GM10847 (cell line): ENCODE results near the gene CASR.

Experiments used
- POLR2A ChIP-seq: IDR thresholded peaks from 2 replicates; pipeline ENCODE4 v1.6.1; 2011; ENCODE audit not compliant: insufficient read length; ENCODE audit errors: extremely low read depth

CASR gene

GRCh38 chr3:122271246-122271898, 87.9 kb downstream of the CASR start:
- no peak for TF ChIP-seq POLR2A

- TF ChIP-seq POLR2A: no peak
Measured at GRCh38 chr3:122272879-122273278, 89.4 kb downstream of the CASR start.

- no peak for TF ChIP-seq POLR2A
Measured at GRCh38 chr3:122273498-122273897, 90.0 kb downstream of the CASR start.

- no peak for TF ChIP-seq POLR2A
Measured at GRCh38 chr3:122281891-122282290, 98.4 kb downstream of the CASR start.

- no peak for TF ChIP-seq POLR2A
Measured at GRCh38 chr3:122283796-122284445, 100.5 kb downstream of the CASR start.

- no peak for TF ChIP-seq POLR2A
Measured at GRCh38 chr3:122284486-122284885, 101.0 kb downstream of the CASR start.

- TF ChIP-seq POLR2A: no peak
Measured at GRCh38 chr3:122294359-122294758, 110.9 kb downstream of the CASR start.

- no peak for TF ChIP-seq POLR2A
Measured at GRCh38 chr3:122295266-122296062, 112.0 kb downstream of the CASR start.

- no peak for TF ChIP-seq POLR2A
Measured at GRCh38 chr3:122298239-122298638, 114.8 kb downstream of the CASR start.

- no peak for TF ChIP-seq POLR2A
Measured at GRCh38 chr3:122299215-122299614, 115.7 kb downstream of the CASR start.

- TF ChIP-seq POLR2A: no peak
Measured at GRCh38 chr3:122299872-122300460, 116.5 kb downstream of the CASR start.

- no peak for TF ChIP-seq POLR2A
Measured at GRCh38 chr3:122301063-122301462, 117.6 kb downstream of the CASR start.

- no peak for TF ChIP-seq POLR2A
Measured at GRCh38 chr3:122305818-122306621, 122.6 kb downstream of the CASR start.

- no peak for TF ChIP-seq POLR2A
Measured at GRCh38 chr3:122306622-122306953, 123.1 kb downstream of the CASR start.

- TF ChIP-seq POLR2A: no peak
Measured at GRCh38 chr3:122307094-122307687, 123.7 kb downstream of the CASR start.
